ENCODE data around the gene MMP17.

The MMP17 gene

GRCh38 chr12:131827961-131828534 lies at the start of gene MMP17:
Gene MMP17, plus strand, starts transcription at chr12:131828393. Its CDS starts 102 bp downstream, at chr12:131828495.
- DNase-seq: peak; percentile 52

DNA sequence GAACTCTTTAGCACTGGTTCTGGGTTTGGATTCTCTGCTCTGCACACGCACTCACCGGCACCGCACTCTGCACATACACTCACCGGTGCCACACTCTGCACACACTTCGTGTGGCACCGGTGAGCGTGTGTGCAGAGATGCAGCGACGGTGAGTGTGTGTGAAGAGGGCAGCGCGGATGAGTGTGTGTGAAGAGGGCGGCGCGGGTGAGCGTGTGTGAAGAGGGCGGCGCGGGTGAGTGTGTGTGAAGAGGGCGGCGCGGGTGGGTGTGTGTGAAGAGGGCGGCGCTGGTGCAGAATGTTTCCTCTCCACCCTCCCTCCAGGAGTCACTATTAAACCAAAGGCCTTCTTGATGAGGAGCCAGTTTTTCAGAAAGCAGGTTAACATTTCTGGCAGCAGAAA lies 49.2 kb upstream of the MMP17 start:
- no peak for DNase-seq

- no peak for DNase-seq
Measured at GRCh38 chr12:131782061-131782460, 46.1 kb upstream of the MMP17 start.

GRCh38 chr12:131783915-131784541 lies 44.2 kb upstream of the MMP17 start:
- DNase-seq: no peak

GRCh38 chr12:131784909-131785762 lies 43.1 kb upstream of the MMP17 start:
- no peak for DNase-seq

DNA sequence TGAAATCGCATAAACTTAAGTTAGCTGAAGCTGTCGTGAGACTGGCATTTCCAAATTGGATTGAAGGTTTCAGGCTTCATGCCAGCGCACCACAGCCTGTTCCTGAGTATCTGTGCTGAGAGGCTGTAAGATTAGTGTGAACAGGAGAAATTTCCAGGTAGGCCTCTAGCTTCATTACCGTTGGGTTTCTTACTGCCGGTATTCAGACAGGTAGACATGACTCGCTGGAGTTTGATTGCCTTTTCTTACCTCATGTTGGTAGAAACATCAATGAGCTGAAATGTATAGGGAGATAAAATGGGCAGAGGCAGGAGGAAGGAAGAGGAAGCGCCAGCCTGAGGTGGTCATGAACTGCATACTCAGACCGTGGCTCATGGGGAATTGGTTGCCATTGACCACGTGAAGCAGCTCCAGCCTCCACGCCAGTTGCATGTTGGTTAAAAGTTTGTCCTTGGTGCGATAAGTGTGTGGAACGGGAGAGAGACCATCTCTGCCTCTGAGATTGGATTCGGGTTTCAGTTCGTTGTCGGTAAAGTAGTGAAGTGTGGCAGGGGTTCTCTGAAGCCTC lies 42.3 kb upstream of the MMP17 start:
- no peak for DNase-seq

GRCh38 chr12:131786331-131786730 lies 41.9 kb upstream of the MMP17 start:
- DNase-seq: no peak

DNA sequence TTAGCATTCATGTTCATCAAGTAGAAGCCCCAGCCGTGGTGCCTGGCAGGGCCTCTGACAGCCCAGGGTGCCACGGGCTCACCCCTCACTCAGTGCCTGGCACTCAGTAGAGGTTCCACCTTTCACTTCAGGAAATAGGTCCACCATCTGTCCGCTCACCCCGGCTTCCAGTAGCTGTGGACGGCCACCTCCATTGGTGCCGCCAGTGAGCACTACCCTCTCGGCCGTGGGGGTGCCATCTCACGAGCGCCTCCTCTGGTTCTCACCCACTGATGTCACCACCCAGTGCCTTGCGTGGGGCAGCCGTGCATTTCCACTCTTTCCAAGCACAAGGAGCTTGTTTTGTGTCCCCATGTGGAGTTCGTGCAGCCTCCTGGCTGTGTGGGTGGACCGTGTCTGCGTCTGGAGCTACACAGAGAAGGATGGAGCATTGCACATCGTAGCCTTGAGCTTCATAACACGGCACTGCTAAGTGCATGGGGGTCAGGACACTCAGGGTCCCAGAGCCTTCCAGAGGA lies 41.0 kb upstream of the MMP17 start:
- no peak for DNase-seq

DNA sequence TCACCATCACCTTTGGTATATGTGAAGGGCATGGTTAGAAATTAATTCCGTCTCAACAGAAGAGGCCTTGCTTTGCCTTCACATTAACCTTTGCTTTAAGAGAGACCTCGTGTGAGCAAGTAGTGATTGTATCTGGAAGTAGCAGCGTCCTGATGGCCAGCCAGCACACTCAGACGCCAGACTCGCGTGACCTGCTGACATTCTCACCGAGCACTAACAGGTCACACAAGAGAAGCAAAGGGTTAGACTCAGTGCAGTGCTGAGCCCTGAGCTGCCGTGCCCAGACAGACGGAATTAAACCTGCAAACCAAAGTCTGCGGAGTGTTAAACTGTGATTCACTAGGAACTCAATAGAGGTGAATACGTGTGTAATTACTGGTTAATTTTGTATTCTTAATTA lies 40.1 kb upstream of the MMP17 start:
- no peak for DNase-seq

- no peak for DNase-seq
Measured at GRCh38 chr12:131789638-131790037, 38.6 kb upstream of the MMP17 start.

DNA sequence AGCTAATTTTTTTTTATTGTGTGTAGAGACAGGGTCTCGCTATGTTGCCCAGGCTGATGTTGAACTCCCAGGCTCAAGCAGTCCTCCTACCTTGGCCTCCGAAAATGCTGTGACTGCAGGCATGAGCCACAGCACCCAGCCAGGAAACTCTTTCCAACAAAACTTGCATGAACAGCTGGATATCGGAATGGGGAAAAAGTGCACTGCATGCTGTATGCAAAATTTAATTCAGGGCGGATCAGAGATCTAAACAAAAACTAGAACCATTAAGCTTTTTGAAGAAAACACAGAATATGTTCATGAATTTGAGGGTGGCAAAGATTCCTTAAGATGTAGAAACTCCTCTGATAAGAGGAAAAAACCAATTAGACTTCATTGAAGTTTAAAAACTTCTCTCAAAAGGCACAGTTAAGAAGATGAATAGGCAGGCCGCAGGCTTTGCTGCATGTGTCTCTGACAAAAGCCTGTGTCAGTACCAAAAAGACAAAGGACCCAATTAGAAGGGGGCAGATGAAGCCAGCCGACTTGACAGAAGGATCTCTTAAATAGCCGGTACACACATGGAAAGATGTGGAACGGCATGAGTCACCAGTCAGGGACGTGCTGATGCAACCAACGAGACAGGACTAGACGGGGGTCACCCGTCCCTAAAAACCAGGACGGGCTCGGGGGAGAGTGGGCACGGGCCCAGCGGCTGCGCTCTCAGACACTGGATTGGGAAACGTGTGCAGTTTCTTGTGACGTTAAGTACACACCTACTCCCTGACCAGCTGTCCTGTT lies 34.8 kb upstream of the MMP17 start:
- no peak for DNase-seq

- DNase-seq: no peak
Measured at GRCh38 chr12:131794061-131794460, 34.1 kb upstream of the MMP17 start.

DNA sequence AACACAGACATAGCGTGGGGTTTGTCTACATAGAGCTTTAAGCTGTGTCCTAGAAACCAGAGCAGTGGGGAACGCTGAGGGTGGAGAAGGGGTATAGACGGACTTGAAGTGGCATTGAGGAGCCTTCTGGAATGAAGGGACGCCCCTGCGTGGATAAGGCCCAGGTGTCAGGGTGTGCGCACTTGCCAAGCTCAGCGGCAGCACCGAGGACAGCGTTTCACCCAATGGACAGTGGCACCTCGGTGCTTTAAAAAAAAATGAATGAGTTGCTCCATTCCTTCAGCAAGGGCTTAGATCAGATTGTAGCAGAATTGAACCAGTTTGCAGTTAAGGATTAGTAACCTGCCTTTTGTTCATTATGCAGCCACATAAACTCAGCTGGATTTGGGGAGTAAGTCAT lies 33.6 kb upstream of the MMP17 start:
- DNase-seq: no peak

- DNase-seq: no peak
Measured at GRCh38 chr12:131795064-131795463, 33.1 kb upstream of the MMP17 start.

DNA sequence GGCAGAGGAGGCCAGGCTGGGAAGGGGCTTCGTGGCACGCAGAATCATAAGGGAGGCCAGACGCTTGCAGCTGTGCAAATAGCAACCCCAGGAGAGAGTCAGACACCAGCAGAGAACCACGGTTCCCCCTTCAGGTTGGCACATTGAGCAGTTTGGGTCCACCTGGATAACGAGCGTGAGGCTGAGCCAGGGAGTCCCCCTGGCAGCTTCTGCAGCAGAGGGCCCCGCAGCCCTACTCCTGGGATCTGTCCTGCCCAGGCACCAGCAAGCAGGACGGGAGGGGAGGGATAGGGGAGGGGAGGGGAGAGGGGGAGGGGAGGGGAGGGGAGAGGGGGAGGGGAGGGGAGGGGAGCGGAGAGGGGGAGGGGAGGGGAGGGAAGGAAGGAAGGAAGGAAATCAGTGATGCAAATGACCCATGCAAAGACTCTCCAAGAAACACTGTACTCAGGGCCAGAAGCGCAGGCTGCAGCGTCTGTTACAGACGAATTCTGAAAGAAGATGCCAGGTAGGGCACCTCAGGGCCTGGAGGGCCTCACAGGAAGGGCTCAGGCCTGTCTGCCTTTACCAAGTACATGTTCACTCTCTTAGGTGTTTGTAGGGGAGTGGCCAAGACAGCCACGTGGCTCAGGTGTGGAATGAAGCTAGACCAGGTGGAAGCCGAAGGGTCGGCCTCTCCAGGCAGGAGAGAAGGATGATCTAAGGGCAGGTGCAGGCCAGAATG lies 32.3 kb upstream of the MMP17 start:
- DNase-seq: no peak

- DNase-seq: no peak
Measured at GRCh38 chr12:131796411-131796736, 31.8 kb upstream of the MMP17 start.

- DNase-seq: no peak
Measured at GRCh38 chr12:131796754-131797587, 31.2 kb upstream of the MMP17 start.

GRCh38 chr12:131797588-131797934 lies 30.6 kb upstream of the MMP17 start:
- no peak for DNase-seq

DNA sequence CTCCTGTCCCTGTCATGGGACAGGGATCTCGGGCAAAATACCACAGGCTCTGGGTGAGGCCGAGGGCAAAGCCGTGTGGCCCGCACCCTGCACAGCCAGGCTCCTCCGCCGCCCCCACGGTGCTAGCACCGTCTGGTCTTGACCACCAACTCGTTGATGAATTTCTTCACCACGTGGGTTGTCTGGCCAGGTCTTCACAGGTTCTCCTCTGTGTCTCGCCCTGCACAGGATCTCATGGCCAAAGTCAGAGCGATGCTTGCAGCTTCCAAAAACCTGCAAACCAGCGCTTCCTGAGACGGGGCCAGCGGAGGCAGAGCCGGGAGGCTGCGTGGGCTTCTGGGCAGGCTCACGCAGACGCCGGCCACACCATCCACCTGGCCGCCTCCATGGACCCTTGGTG lies 29.0 kb upstream of the MMP17 start:
- DNase-seq: no peak

DNA sequence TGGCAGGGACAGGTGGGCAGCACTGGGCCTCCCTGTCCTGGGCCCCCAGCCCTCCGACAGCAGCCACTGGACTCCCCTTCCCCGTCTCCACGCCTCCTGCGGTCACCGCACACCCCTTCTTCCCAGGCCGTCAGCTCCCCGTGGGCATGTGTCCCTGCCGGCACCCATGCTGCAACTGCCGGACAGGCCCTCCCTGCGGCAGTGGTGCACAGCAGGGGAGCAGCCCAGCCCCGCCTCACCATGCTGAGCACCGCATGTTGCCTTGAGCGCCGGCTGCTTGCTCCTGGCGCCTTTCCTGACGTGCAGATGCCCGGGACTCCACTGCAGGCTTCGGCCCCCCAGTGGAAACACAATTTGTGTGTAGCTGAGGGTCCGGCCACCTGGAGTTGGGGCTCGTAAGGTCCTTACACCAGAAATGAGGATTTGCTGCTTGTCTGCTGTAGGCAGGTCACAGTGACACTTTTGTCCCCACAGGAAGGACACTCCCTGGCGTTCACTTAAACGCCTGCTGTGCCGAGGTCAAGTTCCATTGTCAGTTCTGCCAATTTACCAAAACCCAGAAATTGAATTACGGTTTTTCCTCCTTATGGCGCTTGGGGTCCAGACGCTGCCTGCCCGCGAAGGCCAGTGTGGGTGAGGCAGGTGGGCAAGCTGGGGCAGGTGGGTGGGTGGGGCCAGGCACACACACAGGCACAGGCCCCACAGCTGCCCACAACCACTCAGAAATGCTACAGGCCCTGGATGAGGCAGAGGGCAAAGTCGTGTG lies 28.2 kb upstream of the MMP17 start:
- no peak for DNase-seq
